Measurements from ENCODE around the gene NEU4.
"Not testable (repeated sequence)": the region's sequence is repeated elsewhere in the genome, so short reads cannot be mapped to it uniquely, and the experiment has no call there.

The NEU4 gene

GRCh38 chr2:241798631-241799521 lies 10.1 kb upstream of the NEU4 start:
- DNase-seq (ENCODE audit: low read depth in 1 of 2, low spot score in 1 of 2) = no peak

GRCh38 chr2:241799522-241800197 lies 9.3 kb upstream of the NEU4 start:
- no peak for DNase-seq (ENCODE audit: low read depth in 1 of 2, low spot score in 1 of 2)

- DNase-seq (ENCODE audit: low read depth in 1 of 2, low spot score in 1 of 2) = not testable (repeated sequence)
Observed at GRCh38 chr2:241800198-241800903, 8.6 kb upstream of the NEU4 start.

DNA sequence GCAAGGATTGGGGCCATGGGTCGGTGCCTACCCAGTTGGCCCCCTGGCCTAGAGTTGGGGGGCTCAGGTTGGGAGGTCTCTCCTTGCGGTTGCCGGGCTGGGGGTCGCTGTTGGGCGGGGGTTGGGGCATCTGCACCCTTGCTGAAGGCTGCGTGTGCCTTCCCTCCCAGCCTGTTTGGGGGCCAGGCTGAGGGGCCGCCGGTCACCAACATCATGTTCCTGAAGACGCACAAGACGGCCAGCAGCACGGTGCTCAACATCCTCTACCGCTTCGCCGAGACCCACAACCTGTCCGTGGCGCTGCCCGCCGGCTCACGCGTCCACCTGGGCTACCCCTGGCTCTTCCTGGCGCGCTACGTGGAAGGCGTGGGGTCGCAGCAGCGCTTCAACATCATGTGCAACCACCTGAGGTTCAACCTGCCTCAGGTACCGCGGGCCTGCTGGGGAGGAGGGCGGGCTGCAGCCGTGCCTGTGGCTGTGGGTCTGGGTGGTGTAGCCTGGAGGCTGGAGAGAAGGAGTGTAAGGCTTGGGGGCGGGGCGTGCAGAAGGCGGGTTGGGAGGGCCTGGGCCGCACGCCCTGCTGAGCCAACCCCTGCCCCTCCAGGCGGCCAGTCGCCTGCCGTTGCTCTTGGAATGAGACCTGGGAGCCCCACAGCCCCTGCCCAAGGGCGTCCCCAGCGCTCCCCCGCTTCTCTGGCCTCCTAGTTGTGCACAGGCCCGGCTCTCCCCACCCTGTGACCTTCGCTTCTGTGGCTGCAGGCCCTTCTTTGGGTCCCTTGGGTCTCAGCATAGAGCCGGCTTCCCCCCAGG lies 7.2 kb upstream of the NEU4 start:
- no peak for DNase-seq (ENCODE audit: low read depth in 1 of 2, low spot score in 1 of 2)

- DNase-seq (ENCODE audit: low read depth in 1 of 2, low spot score in 1 of 2) = no peak
Observed at GRCh38 chr2:241802421-241803318, 6.3 kb upstream of the NEU4 start.

- peak in 1 of 2 donors; percentile 17 for DNase-seq (ENCODE audit: low read depth in 1 of 2, low spot score in 1 of 2)
Observed at GRCh38 chr2:241803387-241804325, 5.3 kb upstream of the NEU4 start.

DNA sequence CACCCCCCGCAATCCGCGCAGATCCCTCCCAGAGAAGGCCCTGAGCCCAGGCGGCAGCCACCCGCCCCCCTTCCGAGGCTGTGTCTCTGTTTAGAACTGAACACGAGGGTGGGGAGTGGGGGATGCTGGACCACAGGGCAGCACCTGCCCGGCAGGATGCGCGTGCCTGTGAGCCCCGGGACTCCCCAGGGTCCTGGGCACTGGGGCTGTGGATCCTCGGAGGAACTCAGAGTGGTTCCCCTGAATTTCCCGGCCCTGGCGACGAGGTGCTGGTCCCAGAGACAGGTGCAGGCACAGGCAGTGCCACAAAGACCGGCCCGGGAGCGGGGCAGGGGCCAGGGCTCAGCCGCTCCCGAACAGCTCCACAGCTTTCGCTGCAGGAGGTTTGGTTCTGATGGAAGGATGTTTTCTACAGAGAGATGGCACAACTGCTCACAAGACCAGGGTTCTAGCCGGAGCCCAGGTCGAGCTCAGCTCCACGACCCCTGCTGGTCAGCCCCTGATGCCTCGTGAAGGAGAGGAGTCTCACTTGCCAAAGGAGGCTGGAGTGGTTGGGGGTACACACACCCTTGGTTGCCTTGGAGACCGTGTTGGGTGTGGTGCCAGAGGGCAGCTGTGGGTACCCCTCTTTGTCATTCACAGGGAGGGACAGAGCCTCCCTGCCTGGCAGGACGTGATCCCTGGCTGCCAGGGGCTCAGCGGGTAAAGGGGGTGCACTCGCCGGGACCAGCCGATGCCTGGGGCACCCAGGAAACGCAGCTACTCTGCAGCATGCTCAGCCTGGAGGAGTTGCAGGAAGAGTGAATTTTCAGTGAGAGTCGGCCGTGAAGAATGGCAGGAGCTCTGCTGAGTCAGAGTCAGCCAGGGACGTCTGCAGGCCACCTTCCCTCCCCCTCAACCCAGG lies 4.4 kb upstream of the NEU4 start:
- no peak for DNase-seq (ENCODE audit: low read depth in 1 of 2, low spot score in 1 of 2)

DNA sequence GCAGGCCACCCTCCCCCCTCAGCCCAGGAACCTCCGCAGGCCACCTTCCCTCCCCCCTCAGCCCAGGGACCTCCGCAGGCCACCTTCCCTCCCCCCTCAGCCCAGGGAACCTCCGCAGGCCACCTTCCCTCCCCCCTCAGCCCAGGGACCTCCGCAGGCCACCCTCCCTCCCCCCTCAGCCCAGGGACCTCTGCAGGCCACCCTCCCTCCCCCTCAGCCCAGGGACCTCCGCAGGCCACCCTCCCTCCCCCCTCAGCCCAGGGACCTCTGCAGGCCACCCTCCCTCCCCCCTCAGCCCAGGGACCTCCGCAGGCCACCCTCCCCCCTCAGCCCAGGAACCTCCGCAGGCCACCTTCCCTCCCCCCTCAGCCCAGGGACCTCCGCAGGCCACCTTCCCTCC lies 2.8 kb upstream of the NEU4 start:
- not testable (repeated sequence) for DNase-seq (ENCODE audit: low read depth in 1 of 2, low spot score in 1 of 2)

- DNase-seq (ENCODE audit: low read depth in 1 of 2, low spot score in 1 of 2) = no peak
Observed at GRCh38 chr2:241808051-241808720, 807 bp upstream of the NEU4 start.

GRCh38 chr2:241809383-241810306 lies 652 bp downstream of the NEU4 start:
- DNase-seq (ENCODE audit: low read depth in 1 of 2, low spot score in 1 of 2) = no peak

- no peak for DNase-seq (ENCODE audit: low read depth in 1 of 2, low spot score in 1 of 2)
Observed at GRCh38 chr2:241810307-241811200, 1.6 kb downstream of the NEU4 start.

- no peak for DNase-seq (ENCODE audit: low read depth in 1 of 2, low spot score in 1 of 2)
Observed at GRCh38 chr2:241811201-241811951, 2.4 kb downstream of the NEU4 start.

GRCh38 chr2:241811952-241812729 lies 3.1 kb downstream of the NEU4 start:
- DNase-seq (ENCODE audit: low read depth in 1 of 2, low spot score in 1 of 2) = no peak

Data from activated CD4-positive, alpha-beta T cell treated with anti-CD3 and anti-CD28 coated beads, Interleukin-2, amount 50 U/mL, for 24 hours (primary cell).